C4-2B (cell line): Measurements from ENCODE around the gene WDFY2.

Experiments
- ZFX ChIP-seq: fragments of 450-650 bp; IDR thresholded peaks from 2 replicates; pipeline ENCODE4 v1.6.1; 2017
- TF ChIP-seq, protein P1 (sequence below): fragments of 450-650 bp; conservative IDR thresholded peaks from 2 replicates; pipeline ENCODE4 v1.5.1; 2017; ENCODE audit warnings: mild to moderate bottlenecking

DNA sequence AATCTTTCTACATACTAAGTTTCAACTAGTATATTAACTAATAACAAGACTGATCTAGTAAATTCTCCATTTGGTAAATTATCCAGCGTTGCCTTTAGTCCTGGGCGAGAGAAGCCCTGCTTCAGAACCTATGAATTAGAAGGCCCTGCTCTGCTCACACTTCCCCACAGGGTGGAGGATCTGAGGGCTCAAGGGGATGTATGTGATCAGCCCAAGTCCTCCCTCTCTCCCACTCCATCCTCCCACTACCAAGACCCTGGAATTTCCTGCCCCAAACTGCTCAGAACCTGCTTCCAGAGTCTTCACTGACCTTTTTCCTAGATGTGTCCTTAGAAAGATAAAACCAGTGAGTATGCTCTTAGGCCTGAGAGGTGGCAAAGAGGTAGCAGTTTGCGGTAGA lies 91.6 kb downstream of the WDFY2 start:
- TF ChIP-seq, protein P1, sequence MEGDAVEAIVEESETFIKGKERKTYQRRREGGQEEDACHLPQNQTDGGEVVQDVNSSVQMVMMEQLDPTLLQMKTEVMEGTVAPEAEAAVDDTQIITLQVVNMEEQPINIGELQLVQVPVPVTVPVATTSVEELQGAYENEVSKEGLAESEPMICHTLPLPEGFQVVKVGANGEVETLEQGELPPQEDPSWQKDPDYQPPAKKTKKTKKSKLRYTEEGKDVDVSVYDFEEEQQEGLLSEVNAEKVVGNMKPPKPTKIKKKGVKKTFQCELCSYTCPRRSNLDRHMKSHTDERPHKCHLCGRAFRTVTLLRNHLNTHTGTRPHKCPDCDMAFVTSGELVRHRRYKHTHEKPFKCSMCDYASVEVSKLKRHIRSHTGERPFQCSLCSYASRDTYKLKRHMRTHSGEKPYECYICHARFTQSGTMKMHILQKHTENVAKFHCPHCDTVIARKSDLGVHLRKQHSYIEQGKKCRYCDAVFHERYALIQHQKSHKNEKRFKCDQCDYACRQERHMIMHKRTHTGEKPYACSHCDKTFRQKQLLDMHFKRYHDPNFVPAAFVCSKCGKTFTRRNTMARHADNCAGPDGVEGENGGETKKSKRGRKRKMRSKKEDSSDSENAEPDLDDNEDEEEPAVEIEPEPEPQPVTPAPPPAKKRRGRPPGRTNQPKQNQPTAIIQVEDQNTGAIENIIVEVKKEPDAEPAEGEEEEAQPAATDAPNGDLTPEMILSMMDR: no peak
- no peak for TF ChIP-seq ZFX
